HepG2 (cell line): ENCODE results near the gene DST. TPM values are rescaled to one million over a fixed set of nuclear protein-coding genes. Genes with fewer than 3 reads are reported as not detected.

ENCODE experiments used
- ATAC-seq: fragments of 200-7000 bp; cut with Tn5 transposase; 3 replicates; pipeline ENCODE4 v1.9.1; 2020; ENCODE audit warnings: mild to moderate bottlenecking, moderate library complexity
- BruUV-seq: library from RNA; stranded (reverse); fragments of 400-500 nt; replicated peaks from 2 replicates; lab custom pipeline; 2021; lab: Mats Ljungman, UMichigan
- CTCF ChIA-PET: fragments of 300-600 bp; formaldehyde crosslinking; extraction: SDS; loops from one replicate; lab custom pipeline; 2021; ENCODE audit warnings: low total read pairs, inconsistent platforms, low intra/inter-chr PET ratio; lab: Yijun Ruan, JAX
- POLR2A ChIA-PET: fragments of 350-600 bp; sonication (Branson Sonifier 250); formaldehyde crosslinking; loops from one replicate; lab custom pipeline; 2020; ENCODE audit warnings: antibody characterized with exemption, inconsistent platforms; lab: Yijun Ruan, JAX
- DNase-seq: peaks from one replicate; pipeline ENCODE4 v3.0.0-alpha.2; 2015; ENCODE audit warnings: low spot score
- FAIRE-seq: peaks from 3 replicates; lab custom pipeline; 2011; peaks lifted over from hg19 to GRCh38; lab: Jason Lieb, UNC
- H2AFZ ChIP-seq: one replicate; pipeline ENCODE4 v1.6.1; 2011; ENCODE audit warnings: low read length, inconsistent platforms
- H3K27ac ChIP-seq: fragments of 300-600 bp; 3 replicates; pipeline ENCODE4 v1.8.0; 2011; ENCODE audit warnings: mixed run types, mild to moderate bottlenecking, mixed read lengths, low read length, inconsistent platforms; ENCODE audit not compliant: insufficient read depth; ENCODE audit errors: extremely low read length
- H3K27me3 ChIP-seq, 2 experiments: fragments of 200-600 bp in 1 of 2; 2 replicates in 1 of 2; 3 replicates in 1 of 2; pipeline versions ENCODE4 v1.6.0 to v1.8.0; 2011; ENCODE audit warnings: low read length in 2 of 2, mild to moderate bottlenecking in 2 of 2, moderate library complexity in 2 of 2, inconsistent platforms in 1 of 2; ENCODE audit not compliant: insufficient read depth in 2 of 2, control insufficient read depth in 1 of 2
- H3K36me3 ChIP-seq, 2 experiments: fragments of 200-600 bp in 1 of 2; replicated peaks in 1 of 2; 2 replicates in 1 of 2; 3 replicates in 1 of 2; pipeline versions ENCODE4 v1.5.1 to v1.8.0; 2011; ENCODE audit warnings: low read length in 2 of 2, inconsistent platforms in 1 of 2; ENCODE audit not compliant: insufficient read depth in 2 of 2, control insufficient read depth in 1 of 2
- H3K4me1 ChIP-seq: 2 replicates; pipeline ENCODE4 v1.5.1; 2012; ENCODE audit warnings: low read length, inconsistent platforms; ENCODE audit not compliant: insufficient read depth
- H3K4me2 ChIP-seq: 2 replicates; pipeline ENCODE4 v1.6.0; 2011; ENCODE audit warnings: low read depth, low read length, inconsistent platforms
- H3K4me3 ChIP-seq, 3 experiments: fragments of 200-600 bp in 1 of 3; sonication (generic), shearing (Covaris generic) in 1 of 3; replicated peaks in 1 of 3; 2 replicates each; pipeline ENCODE4 v1.5.1; 2011 to 2016; ENCODE audit warnings: low read length in 3 of 3, inconsistent platforms in 2 of 3, low read depth in 2 of 3, mild to moderate bottlenecking in 2 of 3, control low read depth in 1 of 3, mixed read lengths in 1 of 3; ENCODE audit not compliant: insufficient read depth in 1 of 3
- H3K79me2 ChIP-seq: one replicate; pipeline ENCODE4 v1.6.1; 2011; ENCODE audit warnings: low read length, inconsistent platforms; ENCODE audit not compliant: insufficient read depth
- H3K9ac ChIP-seq: 2 replicates; pipeline ENCODE4 v1.6.0; 2011; ENCODE audit warnings: mild to moderate bottlenecking, low read depth, low read length, inconsistent platforms; ENCODE audit not compliant: insufficient read depth
- H3K9me3 ChIP-seq: 2 replicates; pipeline ENCODE4 v1.5.1; 2012; ENCODE audit warnings: mild to moderate bottlenecking, low read length
- H4K20me1 ChIP-seq: 2 replicates; pipeline ENCODE4 v1.6.0; 2011; ENCODE audit warnings: inconsistent platforms, mild to moderate bottlenecking, low read length, moderate library complexity; ENCODE audit not compliant: insufficient read depth
- ESRRA ChIP-seq: sonication (generic); formaldehyde crosslinking; IDR thresholded peaks from 2 replicates; pipeline ENCODE4 v1.5.1; 2020; ENCODE audit warnings: mild to moderate bottlenecking, low read depth, missing genetic modification reagents
- MIER2 ChIP-seq: IDR thresholded peaks from 2 replicates; pipeline ENCODE4 v1.6.1; 2016; ENCODE audit warnings: missing biosample characterization, missing genetic modification reagents
- RBM39 ChIP-seq: fragments of 200-400 bp; formaldehyde crosslinking; IDR thresholded peaks from one replicate; pipeline ENCODE4 v1.6.1; 2018; ENCODE audit warnings: antibody characterized with exemption, mild to moderate bottlenecking, low read depth, low read length; ENCODE audit not compliant: poor library complexity, severe bottlenecking
- SRY ChIP-seq: sonication (generic); formaldehyde crosslinking; IDR thresholded peaks from 2 replicates; pipeline ENCODE4 v1.8.0; 2022; ENCODE audit warnings: mild to moderate bottlenecking, missing genetic modification reagents
- ZEB1 ChIP-seq: IDR thresholded peaks from 2 replicates; pipeline ENCODE4 v1.6.1; 2012; ENCODE audit warnings: mild to moderate bottlenecking, low read depth, inconsistent platforms; ENCODE audit not compliant: insufficient replicate concordance
- ZNF660 ChIP-seq: sonication (generic); formaldehyde crosslinking; IDR thresholded peaks from 2 replicates; pipeline ENCODE4 v1.5.1; 2020; ENCODE audit warnings: mild to moderate bottlenecking, low read depth, missing genetic modification reagents, borderline replicate concordance
- ZNF678 ChIP-seq: sonication (generic); formaldehyde crosslinking; IDR thresholded peaks from 2 replicates; pipeline ENCODE4 v1.4.0; 2020; ENCODE audit warnings: mild to moderate bottlenecking, missing genetic modification reagents
- WGBS: methylation state at CpG from one replicate; pipeline ENCODE4 v1.1.6; 2017; ENCODE audit warnings: low lambda C conversion rate; 5-methylcytosine and 5-hydroxymethylcytosine counted together
- in situ Hi-C: cut with HindIII; loops from 2 replicates; pipeline ENCODE4 v1.10.0; 2017; ENCODE audit warnings: low pct_unique_long_range_greater_than_20kb; ENCODE audit not compliant: extremely low pct_ligation_motif_present
- intact Hi-C: fragments of 100-400 bp; cut with micrococcal nuclease; formaldehyde crosslinking; loops from one replicate; pipeline ENCODE4 v1.10.0; 2022; ENCODE audit not compliant: unreplicated experiment
- polyA plus RNA-seq, 8 experiments: library from polyadenylated mRNA; depleted of rRNA in 3 of 8; stranded (reverse) in 7 of 8; unstranded in 1 of 8; fragments of >200 nt; fragmentation: Illumina TruSeq in 4 of 8; extraction: Trizol in 4 of 8; gene quantifications; 2 replicates each; pipeline versions ENCODE4 v1.2.1 to v1.2.3, GENCODE V29; 2011 to 2016; ENCODE audit warnings: low read depth in 4 of 8, missing spikeins in 1 of 8, mixed read lengths in 1 of 8; ENCODE audit not compliant: insufficient read depth in 1 of 8
- total RNA-seq, 5 experiments: library from RNA; depleted of rRNA; stranded (reverse); fragments of >200 nt; fragmentation: Illumina TruSeq; extraction: Trizol; gene quantifications; 2 replicates each; pipeline ENCODE4 v1.2.3, GENCODE V29; 2016; ENCODE audit warnings: low read depth in 1 of 5
- TF ChIP-seq, protein P1 (sequence below): sonication (generic); formaldehyde crosslinking; IDR thresholded peaks from 2 replicates; pipeline ENCODE4 v1.4.0; 2020; ENCODE audit warnings: missing genetic modification reagents, borderline replicate concordance
- TF ChIP-seq, protein P2 (sequence below): sonication (generic); formaldehyde crosslinking; IDR thresholded peaks from 2 replicates; pipeline ENCODE4 v1.4.0; 2020; ENCODE audit warnings: missing genetic modification reagents
- TF ChIP-seq, protein P3 (sequence below): sonication (generic); formaldehyde crosslinking; IDR thresholded peaks from 2 replicates; pipeline ENCODE4 v1.8.1; 2023; ENCODE audit warnings: mild to moderate bottlenecking, missing genetic modification reagents
- TF ChIP-seq, protein P4 (sequence below): sonication (generic); formaldehyde crosslinking; conservative IDR thresholded peaks from 2 replicates; pipeline ENCODE4 v1.4.0; 2020; ENCODE audit warnings: missing genetic modification reagents
- TF ChIP-seq, protein P5 (sequence below): sonication (generic); formaldehyde crosslinking; IDR thresholded peaks from 2 replicates; pipeline ENCODE4 v1.5.0; 2020; ENCODE audit warnings: missing genetic modification reagents, mild to moderate bottlenecking, borderline replicate concordance

DST gene
- total and polyA plus RNA-seq, 2 of the 13 experiments (the other 11 are each of a cell fraction or from before 2014, with no cell fraction given): 64.4 to 89.0 TPM

DNA sequence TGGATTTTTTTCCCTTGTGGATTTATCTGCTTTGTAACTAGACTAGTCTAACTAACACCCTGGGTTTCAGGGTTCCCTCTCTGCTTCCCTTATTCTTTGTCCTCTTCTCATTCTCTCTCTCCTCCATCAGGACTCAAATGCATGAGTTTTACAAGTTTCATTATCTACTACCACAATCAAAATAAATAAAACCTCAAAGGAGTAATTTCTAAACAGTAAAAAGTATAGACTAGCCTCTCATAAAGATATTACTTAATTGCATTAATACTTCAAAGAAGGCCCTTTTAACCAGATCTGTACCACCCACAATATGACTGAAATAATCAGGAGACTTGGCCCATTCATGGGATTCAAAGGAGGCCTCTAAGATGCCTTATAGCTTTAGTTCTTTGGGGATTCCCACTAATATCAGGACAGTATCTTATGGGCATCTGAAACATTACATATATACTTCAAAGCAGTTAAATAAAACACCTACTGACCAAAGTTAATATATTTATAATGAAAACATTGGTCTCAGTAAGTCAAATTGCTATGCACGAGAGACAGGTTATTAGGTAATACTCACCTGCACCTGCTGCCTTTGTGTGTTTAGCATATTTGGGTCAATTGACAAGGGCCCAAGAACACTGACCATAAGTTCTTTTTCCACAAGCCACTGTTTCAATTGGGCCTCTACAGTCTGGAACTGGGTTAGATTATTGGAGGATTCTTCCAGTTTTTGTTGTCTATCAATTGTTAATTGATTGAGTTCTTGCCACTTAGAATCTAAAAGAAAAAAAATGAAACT lies 85.7 kb downstream of the DST start (continued):
- TF ChIP-seq ZEB1: no peak
- no peak for TF ChIP-seq SRY
- TF ChIP-seq, protein P1, sequence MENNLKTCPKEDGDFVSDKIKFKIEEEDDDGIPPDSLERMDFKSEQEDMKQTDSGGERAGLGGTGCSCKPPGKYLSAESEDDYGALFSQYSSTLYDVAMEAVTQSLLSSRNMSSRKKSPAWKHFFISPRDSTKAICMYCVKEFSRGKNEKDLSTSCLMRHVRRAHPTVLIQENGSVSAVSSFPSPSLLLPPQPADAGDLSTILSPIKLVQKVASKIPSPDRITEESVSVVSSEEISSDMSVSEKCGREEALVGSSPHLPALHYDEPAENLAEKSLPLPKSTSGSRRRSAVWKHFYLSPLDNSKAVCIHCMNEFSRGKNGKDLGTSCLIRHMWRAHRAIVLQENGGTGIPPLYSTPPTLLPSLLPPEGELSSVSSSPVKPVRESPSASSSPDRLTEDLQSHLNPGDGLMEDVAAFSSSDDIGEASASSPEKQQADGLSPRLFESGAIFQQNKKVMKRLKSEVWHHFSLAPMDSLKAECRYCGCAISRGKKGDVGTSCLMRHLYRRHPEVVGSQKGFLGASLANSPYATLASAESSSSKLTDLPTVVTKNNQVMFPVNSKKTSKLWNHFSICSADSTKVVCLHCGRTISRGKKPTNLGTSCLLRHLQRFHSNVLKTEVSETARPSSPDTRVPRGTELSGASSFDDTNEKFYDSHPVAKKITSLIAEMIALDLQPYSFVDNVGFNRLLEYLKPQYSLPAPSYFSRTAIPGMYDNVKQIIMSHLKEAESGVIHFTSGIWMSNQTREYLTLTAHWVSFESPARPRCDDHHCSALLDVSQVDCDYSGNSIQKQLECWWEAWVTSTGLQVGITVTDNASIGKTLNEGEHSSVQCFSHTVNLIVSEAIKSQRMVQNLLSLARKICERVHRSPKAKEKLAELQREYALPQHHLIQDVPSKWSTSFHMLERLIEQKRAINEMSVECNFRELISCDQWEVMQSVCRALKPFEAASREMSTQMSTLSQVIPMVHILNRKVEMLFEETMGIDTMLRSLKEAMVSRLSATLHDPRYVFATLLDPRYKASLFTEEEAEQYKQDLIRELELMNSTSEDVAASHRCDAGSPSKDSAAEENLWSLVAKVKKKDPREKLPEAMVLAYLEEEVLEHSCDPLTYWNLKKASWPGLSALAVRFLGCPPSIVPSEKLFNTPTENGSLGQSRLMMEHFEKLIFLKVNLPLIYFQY: no peak

DNA sequence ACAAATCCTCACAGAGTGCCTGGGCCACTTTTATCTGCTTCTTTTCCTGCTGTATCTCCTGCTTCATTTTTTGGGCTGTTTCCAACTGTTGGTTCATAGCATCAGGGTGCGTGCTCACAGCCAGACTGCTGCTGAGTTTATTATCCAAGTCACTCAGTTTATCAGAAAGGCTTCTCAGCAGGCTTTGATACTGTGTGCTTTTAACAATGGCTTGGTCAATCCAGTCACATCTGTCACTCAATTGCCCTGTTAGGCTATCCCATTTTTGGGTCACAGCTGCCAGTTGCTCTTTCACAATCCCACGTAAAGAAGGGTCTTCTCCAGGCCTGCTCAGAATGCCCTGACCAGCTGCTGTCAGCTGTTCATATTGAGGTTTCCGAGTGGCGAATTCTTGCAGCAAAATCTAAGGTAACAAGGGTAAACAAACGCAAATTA lies 87.2 kb downstream of the DST start:
- Histone ChIP-seq H3K79me2 (no peaks in the 10 kb centered on the region), H4K20me1 (no peaks in the 10 kb centered on the region), H3K4me1 (peaks cover 17% of the 10 kb centered on the region), H3K27ac (no peak overlapping the region), H3K9ac (no peak overlapping the region), H2AFZ (no peak overlapping the region), H3K4me3 (no peak overlapping the region), H3K4me2 (no peak overlapping the region), H3K36me3 (peaks cover 5 to 7% of the 10 kb centered on the region in 2 experiments; a peak in 4 of 5 replicates), H3K9me3 (no peaks in the 10 kb centered on the region), H3K27me3 (no peaks in the 10 kb centered on the region)
- no peak for TF ChIP-seq ESRRA
- TF ChIP-seq RBM39: no peak
- no peak for TF ChIP-seq ZNF678 (CRISPR knock-in tag)
- TF ChIP-seq, protein P2, sequence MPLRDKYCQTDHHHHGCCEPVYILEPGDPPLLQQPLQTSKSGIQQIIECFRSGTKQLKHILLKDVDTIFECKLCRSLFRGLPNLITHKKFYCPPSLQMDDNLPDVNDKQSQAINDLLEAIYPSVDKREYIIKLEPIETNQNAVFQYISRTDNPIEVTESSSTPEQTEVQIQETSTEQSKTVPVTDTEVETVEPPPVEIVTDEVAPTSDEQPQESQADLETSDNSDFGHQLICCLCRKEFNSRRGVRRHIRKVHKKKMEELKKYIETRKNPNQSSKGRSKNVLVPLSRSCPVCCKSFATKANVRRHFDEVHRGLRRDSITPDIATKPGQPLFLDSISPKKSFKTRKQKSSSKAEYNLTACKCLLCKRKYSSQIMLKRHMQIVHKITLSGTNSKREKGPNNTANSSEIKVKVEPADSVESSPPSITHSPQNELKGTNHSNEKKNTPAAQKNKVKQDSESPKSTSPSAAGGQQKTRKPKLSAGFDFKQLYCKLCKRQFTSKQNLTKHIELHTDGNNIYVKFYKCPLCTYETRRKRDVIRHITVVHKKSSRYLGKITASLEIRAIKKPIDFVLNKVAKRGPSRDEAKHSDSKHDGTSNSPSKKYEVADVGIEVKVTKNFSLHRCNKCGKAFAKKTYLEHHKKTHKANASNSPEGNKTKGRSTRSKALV: no peak
- TF ChIP-seq, protein P3, sequence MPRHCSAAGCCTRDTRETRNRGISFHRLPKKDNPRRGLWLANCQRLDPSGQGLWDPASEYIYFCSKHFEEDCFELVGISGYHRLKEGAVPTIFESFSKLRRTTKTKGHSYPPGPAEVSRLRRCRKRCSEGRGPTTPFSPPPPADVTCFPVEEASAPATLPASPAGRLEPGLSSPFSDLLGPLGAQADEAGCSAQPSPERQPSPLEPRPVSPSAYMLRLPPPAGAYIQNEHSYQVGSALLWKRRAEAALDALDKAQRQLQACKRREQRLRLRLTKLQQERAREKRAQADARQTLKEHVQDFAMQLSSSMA (CRISPR knock-in tag): no peak
- TF ChIP-seq ZNF660: no peak
- TF ChIP-seq, protein P4, sequence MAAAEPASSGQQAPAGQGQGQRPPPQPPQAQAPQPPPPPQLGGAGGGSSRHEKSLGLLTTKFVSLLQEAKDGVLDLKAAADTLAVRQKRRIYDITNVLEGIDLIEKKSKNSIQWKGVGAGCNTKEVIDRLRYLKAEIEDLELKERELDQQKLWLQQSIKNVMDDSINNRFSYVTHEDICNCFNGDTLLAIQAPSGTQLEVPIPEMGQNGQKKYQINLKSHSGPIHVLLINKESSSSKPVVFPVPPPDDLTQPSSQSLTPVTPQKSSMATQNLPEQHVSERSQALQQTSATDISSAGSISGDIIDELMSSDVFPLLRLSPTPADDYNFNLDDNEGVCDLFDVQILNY (CRISPR knock-in tag): no peak
- no peak for TF ChIP-seq MIER2
- TF ChIP-seq, protein P5, sequence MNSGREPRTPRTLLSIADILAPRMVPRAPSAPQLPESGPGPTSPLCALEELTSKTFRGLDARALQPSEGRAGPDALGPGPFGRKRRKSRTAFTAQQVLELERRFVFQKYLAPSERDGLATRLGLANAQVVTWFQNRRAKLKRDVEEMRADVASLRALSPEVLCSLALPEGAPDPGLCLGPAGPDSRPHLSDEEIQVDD (CRISPR knock-in tag): no peak
- no TSS peak for BruUV-seq
- 88% methylated on average over 5 of the region's 5 CpGs for WGBS
- FAIRE-seq (no peak), ATAC-seq (no peak), DNase-seq (no peak)
- CTCF ChIA-PET: no interaction called here
- in situ Hi-C loops (no loop called here), intact Hi-C loops (no loop called here)
- POLR2A ChIA-PET: no interaction called here
